Activated CD4-positive, alpha-beta memory T cell treated with anti-CD3 and anti-CD28 coated beads, Interleukin-2, amount 10 ng/mL, durations not matched to agents 7 days and 5 days (primary cell): ENCODE data around the gene PLSCR4. TPM values are rescaled to one million over a fixed set of nuclear protein-coding genes. Genes with fewer than 3 reads are reported as not detected.

Experiments used
- CTCF ChIA-PET: fragments of 350-600 bp; sonication (Branson Sonifier 250); formaldehyde crosslinking; loops from one replicate; lab custom pipeline; 2021; ENCODE audit warnings: antibody characterized with exemption, inconsistent platforms; lab: Charles Lee
- POLR2A ChIA-PET: fragments of 350-600 bp; sonication (Branson Sonifier 250); formaldehyde crosslinking; loops from one replicate; lab custom pipeline; 2021; ENCODE audit warnings: antibody characterized with exemption; lab: Charles Lee
- DNase-seq: peaks from one replicate; pipeline ENCODE4 v3.0.0-alpha.2; 2020
- H3K27ac Mint-ChIP-seq: one replicate; pipeline ENCODE4 v1.8.0; 2021; ENCODE audit warnings: mild to moderate bottlenecking, mixed read lengths
- H3K27me3 Mint-ChIP-seq: one replicate; pipeline ENCODE4 v1.8.0; 2021; ENCODE audit warnings: mixed read lengths
- H3K36me3 Mint-ChIP-seq: one replicate; pipeline ENCODE4 v1.8.0; 2021; ENCODE audit warnings: low read depth, mixed read lengths
- H3K4me1 Mint-ChIP-seq: one replicate; pipeline ENCODE4 v1.8.0; 2021; ENCODE audit warnings: mixed read lengths
- H3K4me3 Mint-ChIP-seq: one replicate; pipeline ENCODE4 v1.8.0; 2021; ENCODE audit warnings: mild to moderate bottlenecking, mixed read lengths
- H3K9me3 Mint-ChIP-seq: one replicate; pipeline ENCODE4 v1.8.0; 2021; ENCODE audit warnings: mixed read lengths
- total RNA-seq, 2 experiments: library from RNA; stranded (reverse); gene quantifications; one replicate each; pipeline ENCODE4 v1.2.3, GENCODE V29; 2021

The PLSCR4 gene
- total RNA-seq, 2 experiments from 2014 or later, result 0.20 TPM; not detected in 1

- no peak within 1 kb of the TSS for H3K27ac Mint-ChIP-seq
- peak within 1 kb of the TSS; percentile 31 for H3K4me3 Mint-ChIP-seq
- POLR2A ChIA-PET, result no interaction called here
- H3K4me1 Mint-ChIP-seq, result peaks cover 16% of the 10 kb centered on the region
- H3K9me3 Mint-ChIP-seq, result no peaks in the 10 kb centered on the region
- CTCF ChIA-PET, result interaction anchor here (0.7 kb wide), 1 partner anchor 28 kb away, joined by 3 read pairs; no protein-coding TSS in a partner anchor
- H3K27me3 Mint-ChIP-seq, result peaks cover 52% of the 10 kb centered on the region
- H3K36me3 Mint-ChIP-seq, result no peaks in the 10 kb centered on the region
- peak; percentile 17 for DNase-seq
Measured at GRCh38 chr3:146160964-146161662, 89.8 kb downstream of the PLSCR4 start, which contains the start of gene PLOD2. Gene PLOD2 (minus strand): TSS chr3:146161184. CDS start chr3:146160989, 195 bp downstream.

- POLR2A ChIA-PET, result no interaction called here
- Mint-ChIP-seq H3K4me3 (peak overlapping the region; percentile 31), H3K9me3 (no peaks in the 10 kb centered on the region), H3K36me3 (no peaks in the 10 kb centered on the region), H3K27ac (no peak overlapping the region), H3K4me1 (peaks cover 16% of the 10 kb centered on the region), H3K27me3 (peaks cover 51% of the 10 kb centered on the region)
- CTCF ChIA-PET, result interaction anchor here (0.7 kb wide), 1 partner anchor 29 kb away, joined by 3 read pairs; no protein-coding TSS in a partner anchor
- peak; percentile 17 for DNase-seq
Measured at GRCh38 chr3:146160321-146160963, 90.5 kb downstream of the PLSCR4 start.

GRCh38 chr3:146159616-146160320 is 91.1 kb downstream of the PLSCR4 start:
- Mint-ChIP-seq H3K27ac (no peak overlapping the region), H3K27me3 (peaks cover 49% of the 10 kb centered on the region), H3K9me3 (no peaks in the 10 kb centered on the region), H3K36me3 (no peaks in the 10 kb centered on the region), H3K4me1 (peaks cover 16% of the 10 kb centered on the region), H3K4me3 (peak overlapping the region; percentile 31)
- ChIA-PET POLR2A (no interaction called here), CTCF (no interaction called here)
- DNase-seq, result no peak

- H3K27me3 Mint-ChIP-seq, result peaks cover 49% of the 10 kb centered on the region
- peaks cover 16% of the 10 kb centered on the region for H3K4me1 Mint-ChIP-seq
- no peak overlapping the region for H3K27ac Mint-ChIP-seq
- ChIA-PET POLR2A (no interaction called here), CTCF (no interaction called here)
- no peak overlapping the region for H3K4me3 Mint-ChIP-seq
- no peaks in the 10 kb centered on the region for H3K9me3 Mint-ChIP-seq
- no peaks in the 10 kb centered on the region for H3K36me3 Mint-ChIP-seq
- DNase-seq, result no peak
Measured at GRCh38 chr3:146159037-146159436, 91.9 kb downstream of the PLSCR4 start.

- no peak overlapping the region for H3K27ac Mint-ChIP-seq
- no peaks in the 10 kb centered on the region for H3K36me3 Mint-ChIP-seq
- H3K4me1 Mint-ChIP-seq, result peaks cover 15% of the 10 kb centered on the region
- ChIA-PET CTCF (no interaction called here), POLR2A (no interaction called here)
- no peaks in the 10 kb centered on the region for H3K9me3 Mint-ChIP-seq
- H3K4me3 Mint-ChIP-seq, result no peak overlapping the region
- no peak for DNase-seq
- peaks cover 37% of the 10 kb centered on the region for H3K27me3 Mint-ChIP-seq
Measured at GRCh38 chr3:146157325-146158060, 93.4 kb downstream of the PLSCR4 start.

- peaks cover 30% of the 10 kb centered on the region for H3K27me3 Mint-ChIP-seq
- no peaks in the 10 kb centered on the region for H3K36me3 Mint-ChIP-seq
- H3K4me3 Mint-ChIP-seq, result no peak overlapping the region
- no peak for DNase-seq
- H3K27ac Mint-ChIP-seq, result no peak overlapping the region
- H3K9me3 Mint-ChIP-seq, result no peaks in the 10 kb centered on the region
- ChIA-PET POLR2A (interaction anchor here (0.6 kb wide), 1 partner anchor 456 kb away, joined by 3 read pairs; no protein-coding TSS in a partner anchor), CTCF (no interaction called here)
- peaks cover 11% of the 10 kb centered on the region for H3K4me1 Mint-ChIP-seq
Measured at GRCh38 chr3:146156666-146157314, 94.1 kb downstream of the PLSCR4 start.

GRCh38 chr3:146156095-146156494 is 94.8 kb downstream of the PLSCR4 start:
- no peak for DNase-seq
- no peak overlapping the region for H3K27ac Mint-ChIP-seq
- peaks cover 24% of the 10 kb centered on the region for H3K27me3 Mint-ChIP-seq
- H3K9me3 Mint-ChIP-seq, result no peaks in the 10 kb centered on the region
- H3K4me1 Mint-ChIP-seq, result peaks cover 8% of the 10 kb centered on the region
- no peak overlapping the region for H3K4me3 Mint-ChIP-seq
- H3K36me3 Mint-ChIP-seq, result no peaks in the 10 kb centered on the region
- POLR2A ChIA-PET, result interaction anchor here (0.6 kb wide), 1 partner anchor 456 kb away, joined by 3 read pairs; no protein-coding TSS in a partner anchor
- CTCF ChIA-PET, result interaction anchor here (0.9 kb wide), 1 partner anchor 33 kb away, joined by 3 read pairs; no protein-coding TSS in a partner anchor

GRCh38 chr3:146154995-146155394 is 95.9 kb downstream of the PLSCR4 start:
- DNase-seq, result no peak
- peaks cover 4% of the 10 kb centered on the region for H3K4me1 Mint-ChIP-seq
- H3K36me3 Mint-ChIP-seq, result no peaks in the 10 kb centered on the region
- ChIA-PET POLR2A (no interaction called here), CTCF (no interaction called here)
- peaks cover 18% of the 10 kb centered on the region for H3K27me3 Mint-ChIP-seq
- no peak overlapping the region for H3K4me3 Mint-ChIP-seq
- no peak overlapping the region for H3K27ac Mint-ChIP-seq
- no peaks in the 10 kb centered on the region for H3K9me3 Mint-ChIP-seq

GRCh38 chr3:146154316-146154715 is 96.6 kb downstream of the PLSCR4 start:
- no peak for DNase-seq
- no peaks in the 10 kb centered on the region for H3K9me3 Mint-ChIP-seq
- no peaks in the 10 kb centered on the region for H3K4me1 Mint-ChIP-seq
- no peaks in the 10 kb centered on the region for H3K36me3 Mint-ChIP-seq
- H3K27ac Mint-ChIP-seq, result no peak overlapping the region
- H3K4me3 Mint-ChIP-seq, result no peak overlapping the region
- peaks cover 13% of the 10 kb centered on the region for H3K27me3 Mint-ChIP-seq
- POLR2A ChIA-PET, result no interaction called here
- CTCF ChIA-PET, result no interaction called here

GRCh38 chr3:146153429-146153828 is 97.5 kb downstream of the PLSCR4 start:
- Mint-ChIP-seq H3K27ac (no peak overlapping the region), H3K9me3 (no peaks in the 10 kb centered on the region), H3K4me1 (no peaks in the 10 kb centered on the region), H3K4me3 (no peak overlapping the region), H3K36me3 (no peaks in the 10 kb centered on the region), H3K27me3 (peaks cover 5% of the 10 kb centered on the region)
- no peak for DNase-seq
- POLR2A ChIA-PET, result no interaction called here
- CTCF ChIA-PET, result no interaction called here

GRCh38 chr3:146152834-146153233 is 98.1 kb downstream of the PLSCR4 start:
- H3K4me1 Mint-ChIP-seq, result no peaks in the 10 kb centered on the region
- peaks cover 4% of the 10 kb centered on the region for H3K27me3 Mint-ChIP-seq

GRCh38 chr3:146148468-146148931 is 102.4 kb downstream of the PLSCR4 start:
- no peaks in the 10 kb centered on the region for H3K4me1 Mint-ChIP-seq
- no peaks in the 10 kb centered on the region for H3K9me3 Mint-ChIP-seq
- H3K27ac Mint-ChIP-seq, result no peak overlapping the region
- H3K4me3 Mint-ChIP-seq, result no peak overlapping the region
- H3K27me3 Mint-ChIP-seq, result no peaks in the 10 kb centered on the region
- no peaks in the 10 kb centered on the region for H3K36me3 Mint-ChIP-seq
- POLR2A ChIA-PET, result no interaction called here
- no peak for DNase-seq
- CTCF ChIA-PET, result no interaction called here

More at GRCh38 chr3:146152834-146153233, 98.1 kb downstream of the PLSCR4 start:
- ChIA-PET CTCF (no interaction called here), POLR2A (no interaction called here)
- H3K36me3 Mint-ChIP-seq, result no peaks in the 10 kb centered on the region
- H3K4me3 Mint-ChIP-seq, result no peak overlapping the region
- H3K27ac Mint-ChIP-seq, result no peak overlapping the region
- H3K9me3 Mint-ChIP-seq, result no peaks in the 10 kb centered on the region
- DNase-seq, result no peak
